Stimulated activated memory B cell treated with anti-CD40 and anti-IgM and Interleukin-4, amounts not matched to agents 10 μg/mL and 1 μg/mL and 100 μg/mL, for 72 hours (primary cell): ENCODE measurements around the gene NUMA1.

ENCODE experiments used
- ATAC-seq: fragments of 150-1000 bp; cut with Tn5 transposase; 2 replicates; pipeline ENCODE4 v1.10.0; 2021
- H3K27ac Mint-ChIP-seq: one replicate; pipeline ENCODE4 v1.8.0; 2022; ENCODE audit warnings: mild to moderate bottlenecking, mixed read lengths
- H3K27me3 Mint-ChIP-seq: one replicate; pipeline ENCODE4 v1.8.0; 2022; ENCODE audit warnings: mixed read lengths
- H3K36me3 Mint-ChIP-seq: one replicate; pipeline ENCODE4 v1.8.0; 2022; ENCODE audit warnings: mixed read lengths
- H3K4me1 Mint-ChIP-seq: one replicate; pipeline ENCODE4 v1.8.0; 2022; ENCODE audit warnings: mixed read lengths
- H3K4me3 Mint-ChIP-seq: one replicate; pipeline ENCODE4 v1.8.0; 2022; ENCODE audit warnings: mild to moderate bottlenecking, moderate library complexity, mixed read lengths
- H3K9me3 Mint-ChIP-seq: one replicate; pipeline ENCODE4 v1.8.0; 2022; ENCODE audit warnings: mixed read lengths

The NUMA1 gene

GRCh38 chr11:72112143-72112977 lies 32.0 kb upstream of the NUMA1 start, which contains the start of gene ANAPC15:
ANAPC15 (minus strand) TSS chr11:72112695; CDS start chr11:72111276, 1,419 bp downstream.
- Mint-ChIP-seq H3K9me3 (no peaks in the 10 kb centered on the region), H3K27me3 (peaks cover 8% of the 10 kb centered on the region), H3K4me1 (peaks cover 16% of the 10 kb centered on the region), H3K4me3 (peak within 1 kb of the TSS; percentile 86), H3K27ac (peak within 1 kb of the TSS; percentile 97), H3K36me3 (peaks cover 12% of the 10 kb centered on the region)
- peak; percentile 96 for ATAC-seq

GRCh38 chr11:72111300-72112142 lies 31.2 kb upstream of the NUMA1 start:
- no peaks in the 10 kb centered on the region for H3K9me3 Mint-ChIP-seq

GRCh38 chr11:72105888-72106287 lies 25.5 kb upstream of the NUMA1 start, which contains the start of gene TOMT:
TOMT (plus strand) TSS chr11:72105924; CDS start chr11:72105952, 28 bp downstream.
- ATAC-seq, result no peak
- H3K4me3 Mint-ChIP-seq, result no peak within 1 kb of the TSS
- H3K4me1 Mint-ChIP-seq, result peaks cover 34% of the 10 kb centered on the region
- H3K36me3 Mint-ChIP-seq, result peaks cover 39% of the 10 kb centered on the region
- no peaks in the 10 kb centered on the region for H3K27me3 Mint-ChIP-seq
- peak within 1 kb of the TSS; percentile 96 for H3K27ac Mint-ChIP-seq
- peaks cover 4% of the 10 kb centered on the region for H3K9me3 Mint-ChIP-seq

More at GRCh38 chr11:72111300-72112142, 31.2 kb upstream of the NUMA1 start:
- peaks cover 16% of the 10 kb centered on the region for H3K36me3 Mint-ChIP-seq
- H3K27ac Mint-ChIP-seq, result peak overlapping the region; percentile 97
- peaks cover 3% of the 10 kb centered on the region for H3K27me3 Mint-ChIP-seq
- peak overlapping the region; percentile 86 for H3K4me3 Mint-ChIP-seq
- peaks cover 16% of the 10 kb centered on the region for H3K4me1 Mint-ChIP-seq
- peak; percentile 1 for ATAC-seq

- no peak for ATAC-seq
- Mint-ChIP-seq H3K27ac (peak overlapping the region; percentile 96), H3K9me3 (peaks cover 4% of the 10 kb centered on the region), H3K36me3 (peaks cover 33% of the 10 kb centered on the region), H3K27me3 (no peaks in the 10 kb centered on the region), H3K4me3 (peak overlapping the region; percentile 95), H3K4me1 (peaks cover 47% of the 10 kb centered on the region)
Observed at GRCh38 chr11:72103754-72104167, 23.4 kb upstream of the NUMA1 start.

GRCh38 chr11:72102946-72103753 lies 22.8 kb upstream of the NUMA1 start, which contains the start of gene LAMTOR1:
LAMTOR1 (minus strand) TSS chr11:72103297; CDS start chr11:72103224, 73 bp downstream.
- peaks cover 4% of the 10 kb centered on the region for H3K9me3 Mint-ChIP-seq
- H3K36me3 Mint-ChIP-seq, result peaks cover 35% of the 10 kb centered on the region
- peak; percentile 98 for ATAC-seq
- peaks cover 47% of the 10 kb centered on the region for H3K4me1 Mint-ChIP-seq
- peak within 1 kb of the TSS; percentile 96 for H3K27ac Mint-ChIP-seq
- peak within 1 kb of the TSS; percentile 95 for H3K4me3 Mint-ChIP-seq
- no peaks in the 10 kb centered on the region for H3K27me3 Mint-ChIP-seq

GRCh38 chr11:72102631-72102945 lies 22.2 kb upstream of the NUMA1 start:
- Mint-ChIP-seq H3K36me3 (peaks cover 37% of the 10 kb centered on the region), H3K4me1 (peaks cover 52% of the 10 kb centered on the region), H3K27me3 (no peaks in the 10 kb centered on the region), H3K9me3 (peaks cover 4% of the 10 kb centered on the region), H3K27ac (peak overlapping the region; percentile 96), H3K4me3 (peak overlapping the region; percentile 95)
- ATAC-seq, result no peak

- peaks cover 54% of the 10 kb centered on the region for H3K4me1 Mint-ChIP-seq
- peak overlapping the region; percentile 95 for H3K4me3 Mint-ChIP-seq
- peaks cover 4% of the 10 kb centered on the region for H3K9me3 Mint-ChIP-seq
- H3K36me3 Mint-ChIP-seq, result peaks cover 37% of the 10 kb centered on the region
- ATAC-seq, result no peak
- peak overlapping the region; percentile 96 for H3K27ac Mint-ChIP-seq
- H3K27me3 Mint-ChIP-seq, result no peaks in the 10 kb centered on the region
Observed at GRCh38 chr11:72102162-72102561, 21.8 kb upstream of the NUMA1 start.

GRCh38 chr11:72100462-72100861 lies 20.1 kb upstream of the NUMA1 start:
- Mint-ChIP-seq H3K9me3 (peaks cover 4% of the 10 kb centered on the region), H3K4me3 (no peak overlapping the region), H3K4me1 (peaks cover 54% of the 10 kb centered on the region), H3K36me3 (peaks cover 38% of the 10 kb centered on the region), H3K27ac (peak overlapping the region; percentile 96), H3K27me3 (no peaks in the 10 kb centered on the region)
- ATAC-seq, result no peak

- Mint-ChIP-seq H3K27me3 (no peaks in the 10 kb centered on the region), H3K4me3 (no peak overlapping the region), H3K27ac (peak overlapping the region; percentile 96), H3K36me3 (peaks cover 34% of the 10 kb centered on the region), H3K4me1 (peaks cover 54% of the 10 kb centered on the region), H3K9me3 (peaks cover 4% of the 10 kb centered on the region)
- no peak for ATAC-seq
Observed at GRCh38 chr11:72100009-72100408, 19.7 kb upstream of the NUMA1 start.

- Mint-ChIP-seq H3K27ac (no peak overlapping the region), H3K4me3 (no peak overlapping the region)
Observed at GRCh38 chr11:72098741-72099140, 18.4 kb upstream of the NUMA1 start.

GRCh38 chr11:72091292-72091691 lies 10.9 kb upstream of the NUMA1 start:
- Mint-ChIP-seq H3K4me3 (no peak overlapping the region), H3K27ac (peak overlapping the region; percentile 60), H3K27me3 (no peaks in the 10 kb centered on the region), H3K4me1 (peaks cover 19% of the 10 kb centered on the region), H3K9me3 (no peaks in the 10 kb centered on the region), H3K36me3 (peaks cover 6% of the 10 kb centered on the region)
- ATAC-seq, result peak; percentile 89

More at GRCh38 chr11:72098741-72099140, 18.4 kb upstream of the NUMA1 start:
- Mint-ChIP-seq H3K27me3 (no peaks in the 10 kb centered on the region), H3K36me3 (peaks cover 26% of the 10 kb centered on the region), H3K4me1 (peaks cover 46% of the 10 kb centered on the region), H3K9me3 (no peaks in the 10 kb centered on the region)
- ATAC-seq, result no peak

GRCh38 chr11:72088076-72088808 lies 7.9 kb upstream of the NUMA1 start:
- Mint-ChIP-seq H3K27me3 (no peaks in the 10 kb centered on the region), H3K27ac (peak overlapping the region; percentile 1), H3K4me1 (peaks cover 19% of the 10 kb centered on the region), H3K36me3 (peaks cover 10% of the 10 kb centered on the region), H3K4me3 (no peak overlapping the region), H3K9me3 (no peaks in the 10 kb centered on the region)
- ATAC-seq, result no peak

- no peak overlapping the region for H3K27ac Mint-ChIP-seq
- peaks cover 10% of the 10 kb centered on the region for H3K36me3 Mint-ChIP-seq
- H3K27me3 Mint-ChIP-seq, result no peaks in the 10 kb centered on the region
- H3K9me3 Mint-ChIP-seq, result no peaks in the 10 kb centered on the region
- ATAC-seq, result no peak
- no peak overlapping the region for H3K4me3 Mint-ChIP-seq
- peaks cover 20% of the 10 kb centered on the region for H3K4me1 Mint-ChIP-seq
Observed at GRCh38 chr11:72085621-72086351, 5.4 kb upstream of the NUMA1 start.
